ENCODE results near the gene RFX2.
A peak's percentile ranks its signal among the peaks of the same experiment; 100 is the strongest.
"Not testable (repeated sequence)": the region's sequence is repeated elsewhere in the genome, so short reads cannot be mapped to it uniquely, and the experiment has no call there.

Gene RFX2

DNA sequence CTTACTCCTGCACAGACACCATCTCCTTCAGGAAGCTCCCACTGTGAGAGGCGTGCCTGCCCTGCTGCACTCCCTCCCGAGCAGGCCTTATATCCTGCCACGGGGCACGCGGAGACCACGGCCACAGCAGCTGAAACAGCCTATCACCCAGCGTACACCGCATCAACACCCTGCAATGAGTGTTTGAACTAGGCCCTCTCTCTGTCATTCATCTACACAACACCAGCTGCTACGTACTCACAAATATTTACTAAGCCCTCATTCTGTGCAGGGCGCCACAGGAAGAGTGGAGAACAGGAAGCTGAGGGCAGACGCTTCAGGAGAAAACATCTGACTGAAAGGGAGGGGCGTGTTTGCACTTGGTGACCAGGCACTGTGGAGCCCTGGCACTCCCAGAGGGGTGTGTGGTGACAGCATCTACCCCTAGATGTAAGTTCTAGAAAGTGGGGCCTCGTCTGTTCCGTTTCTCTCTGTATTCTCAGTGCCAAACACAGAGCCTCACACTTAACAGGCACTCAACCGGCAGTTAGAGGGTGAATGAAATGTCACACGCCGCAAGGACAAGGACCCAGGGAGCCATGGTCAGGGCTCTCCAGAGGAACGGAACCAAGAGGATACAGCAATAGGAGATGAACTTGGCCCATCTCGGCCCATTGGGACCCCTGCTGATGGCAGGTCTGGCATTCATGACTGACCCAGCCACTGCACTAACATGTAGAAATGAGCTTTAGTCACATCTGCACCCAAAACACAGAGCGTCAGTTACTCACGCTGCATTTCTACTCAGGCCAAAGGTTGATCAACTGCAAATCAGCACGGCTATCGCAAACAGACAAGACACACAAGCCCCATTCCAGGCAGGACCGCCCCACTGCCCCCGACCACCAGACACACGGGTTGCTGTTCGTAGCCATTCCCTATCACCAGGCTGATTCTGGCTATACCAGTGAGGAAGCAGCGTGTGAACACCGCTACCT is 148.0 kb downstream of the RFX2 start:
- TF ChIP-seq, protein P1, sequence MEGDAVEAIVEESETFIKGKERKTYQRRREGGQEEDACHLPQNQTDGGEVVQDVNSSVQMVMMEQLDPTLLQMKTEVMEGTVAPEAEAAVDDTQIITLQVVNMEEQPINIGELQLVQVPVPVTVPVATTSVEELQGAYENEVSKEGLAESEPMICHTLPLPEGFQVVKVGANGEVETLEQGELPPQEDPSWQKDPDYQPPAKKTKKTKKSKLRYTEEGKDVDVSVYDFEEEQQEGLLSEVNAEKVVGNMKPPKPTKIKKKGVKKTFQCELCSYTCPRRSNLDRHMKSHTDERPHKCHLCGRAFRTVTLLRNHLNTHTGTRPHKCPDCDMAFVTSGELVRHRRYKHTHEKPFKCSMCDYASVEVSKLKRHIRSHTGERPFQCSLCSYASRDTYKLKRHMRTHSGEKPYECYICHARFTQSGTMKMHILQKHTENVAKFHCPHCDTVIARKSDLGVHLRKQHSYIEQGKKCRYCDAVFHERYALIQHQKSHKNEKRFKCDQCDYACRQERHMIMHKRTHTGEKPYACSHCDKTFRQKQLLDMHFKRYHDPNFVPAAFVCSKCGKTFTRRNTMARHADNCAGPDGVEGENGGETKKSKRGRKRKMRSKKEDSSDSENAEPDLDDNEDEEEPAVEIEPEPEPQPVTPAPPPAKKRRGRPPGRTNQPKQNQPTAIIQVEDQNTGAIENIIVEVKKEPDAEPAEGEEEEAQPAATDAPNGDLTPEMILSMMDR (IDR thresholded peaks at IDR 0.05; ENCODE audit: low read depth, low read length) = no peak
- in situ Hi-C loops (cut with HindIII; ENCODE audit: low sequenced_read_pairs) = no loop called here
- H3K4me3 ChIP-seq (ENCODE audit: low read depth, low read length) = no peak overlapping the region
- peak; percentile 70 for DNase-seq (ENCODE audit: low read depth, low spot score)

DNA sequence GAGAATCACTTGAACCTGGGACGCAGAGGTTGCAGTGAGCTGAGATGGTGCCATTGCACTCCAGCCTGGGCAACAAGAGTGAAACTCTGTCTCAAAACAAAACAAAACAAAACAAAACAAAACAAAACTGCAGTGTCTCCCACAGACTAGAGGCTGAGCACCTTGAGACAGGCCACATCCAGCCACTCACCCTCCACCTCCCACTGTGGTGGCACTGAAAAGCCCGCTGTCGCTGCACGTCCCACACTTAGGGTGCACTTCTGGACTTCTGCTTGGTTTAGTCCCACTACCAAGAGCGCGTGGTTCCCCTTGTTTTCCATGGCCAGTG is 148.7 kb downstream of the RFX2 start:
- in situ Hi-C loops (cut with HindIII; ENCODE audit: low sequenced_read_pairs); H3K4me3 ChIP-seq (ENCODE audit: low read depth, low read length); DNase-seq (ENCODE audit: low read depth, low spot score): not testable (repeated sequence)

DNA sequence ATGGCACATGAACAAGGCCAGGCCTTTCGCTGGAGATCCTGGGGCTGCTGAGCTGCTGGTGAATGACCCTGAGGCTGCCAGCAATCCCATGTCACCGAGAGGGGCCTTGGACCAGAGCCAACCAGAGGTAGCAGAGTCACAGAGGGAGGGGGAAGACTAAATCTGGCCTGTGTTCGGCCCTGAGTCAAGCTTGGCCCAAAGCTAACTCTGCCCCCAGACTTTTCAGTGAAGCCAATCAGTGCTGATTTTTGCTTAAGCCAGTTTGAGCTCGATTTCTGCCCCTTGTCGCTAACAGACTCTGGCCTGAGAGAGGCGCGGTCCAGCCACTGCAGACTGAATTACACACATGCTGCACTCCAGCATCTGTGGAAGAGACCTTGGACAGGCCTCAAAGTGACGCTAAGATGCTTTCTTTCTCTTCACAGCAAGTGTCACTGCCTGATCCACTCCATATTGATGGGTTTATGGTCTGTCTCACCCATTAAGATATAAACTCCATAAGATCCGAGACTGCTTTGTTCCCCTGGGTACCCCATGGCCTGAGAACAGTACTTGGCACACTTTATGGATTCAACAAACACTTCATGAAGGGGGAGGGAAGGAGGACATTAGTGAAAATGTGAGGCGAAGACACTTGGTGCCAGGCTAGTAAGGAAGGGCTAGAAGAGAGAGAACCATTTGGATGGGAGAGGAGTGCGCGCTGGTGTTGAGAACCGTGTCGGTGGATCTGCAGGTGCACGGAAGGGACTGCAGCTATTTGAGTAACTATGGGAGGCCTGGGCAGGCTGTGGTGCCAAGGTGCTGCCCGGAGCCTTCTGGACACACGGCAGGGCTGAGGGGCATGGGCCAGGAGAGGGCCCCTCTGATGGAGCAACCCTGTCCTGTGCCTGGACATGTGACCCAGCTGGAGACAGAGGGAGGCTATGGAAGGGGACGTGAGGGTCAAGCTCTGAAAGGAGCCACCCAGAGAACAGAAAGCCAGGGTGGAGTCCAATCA is 150.0 kb downstream of the RFX2 start:
- H3K4me3 ChIP-seq (ENCODE audit: low read depth, low read length) = no peak overlapping the region
- no peak for DNase-seq (ENCODE audit: low read depth, low spot score)
- in situ Hi-C loops (cut with HindIII; ENCODE audit: low sequenced_read_pairs) = no loop called here
- TF ChIP-seq, protein P1 (IDR thresholded peaks at IDR 0.05; ENCODE audit: low read depth, low read length) = no peak

DNA sequence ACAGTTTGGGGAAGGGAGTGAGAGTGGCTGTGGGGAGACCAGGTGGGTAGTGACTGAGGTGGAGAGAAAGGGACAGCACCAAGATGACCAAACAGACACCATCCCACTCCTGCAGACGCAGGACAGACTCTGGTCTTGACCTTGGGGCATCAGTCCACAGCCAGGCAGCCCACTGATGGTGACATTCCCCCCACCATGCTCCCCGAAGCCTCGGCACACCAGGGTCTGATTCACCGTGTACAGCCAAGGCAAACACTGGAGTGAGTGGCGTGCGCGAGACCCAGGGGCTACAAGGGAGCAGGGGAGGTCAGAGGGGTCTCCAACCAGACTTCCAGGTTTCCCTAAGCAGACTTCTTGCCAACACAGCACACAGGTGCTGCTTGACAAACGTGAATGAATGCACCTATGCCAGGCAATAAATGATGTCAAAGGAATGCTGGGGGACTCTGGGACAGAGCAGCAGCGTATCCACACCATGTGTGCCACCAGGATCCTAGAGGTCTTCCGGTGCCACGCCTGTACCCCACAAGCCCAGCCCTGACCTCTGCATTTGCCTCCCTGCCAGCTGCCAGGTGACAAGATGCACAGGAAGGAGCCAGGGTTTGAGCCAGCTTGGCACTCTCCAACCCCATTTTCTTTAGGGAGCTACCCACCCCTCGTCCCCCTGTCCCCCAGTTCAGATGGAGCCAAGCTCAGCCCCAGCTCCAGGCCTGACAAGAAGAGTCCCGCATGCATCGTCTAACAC is 150.9 kb downstream of the RFX2 start:
- H3K4me3 ChIP-seq (ENCODE audit: low read depth, low read length) = no peak overlapping the region
- in situ Hi-C loops (cut with HindIII; ENCODE audit: low sequenced_read_pairs) = no loop called here
- DNase-seq (ENCODE audit: low read depth, low spot score) = no peak
- TF ChIP-seq, protein P1 (IDR thresholded peaks at IDR 0.05; ENCODE audit: low read depth, low read length) = no peak

DNA sequence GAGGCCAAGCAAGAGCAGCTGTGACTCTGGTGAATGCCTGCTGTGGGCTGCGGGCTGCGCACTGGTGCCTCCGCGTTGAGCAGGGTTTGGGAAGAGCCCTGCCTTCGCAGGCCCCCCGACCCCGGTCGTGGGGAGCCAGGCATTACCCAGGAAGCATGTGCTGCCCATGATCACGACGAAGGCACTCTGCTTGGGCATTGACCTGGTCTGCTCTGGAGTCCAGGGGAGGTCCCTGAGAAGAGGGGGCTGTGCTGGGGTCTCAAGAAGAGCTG is 151.5 kb downstream of the RFX2 start:
- DNase-seq (ENCODE audit: low read depth, low spot score) = no peak
- in situ Hi-C loops (cut with HindIII; ENCODE audit: low sequenced_read_pairs) = no loop called here
- no peak overlapping the region for H3K4me3 ChIP-seq (ENCODE audit: low read depth, low read length)
- TF ChIP-seq, protein P1 (IDR thresholded peaks at IDR 0.05; ENCODE audit: low read depth, low read length) = no peak

DNA sequence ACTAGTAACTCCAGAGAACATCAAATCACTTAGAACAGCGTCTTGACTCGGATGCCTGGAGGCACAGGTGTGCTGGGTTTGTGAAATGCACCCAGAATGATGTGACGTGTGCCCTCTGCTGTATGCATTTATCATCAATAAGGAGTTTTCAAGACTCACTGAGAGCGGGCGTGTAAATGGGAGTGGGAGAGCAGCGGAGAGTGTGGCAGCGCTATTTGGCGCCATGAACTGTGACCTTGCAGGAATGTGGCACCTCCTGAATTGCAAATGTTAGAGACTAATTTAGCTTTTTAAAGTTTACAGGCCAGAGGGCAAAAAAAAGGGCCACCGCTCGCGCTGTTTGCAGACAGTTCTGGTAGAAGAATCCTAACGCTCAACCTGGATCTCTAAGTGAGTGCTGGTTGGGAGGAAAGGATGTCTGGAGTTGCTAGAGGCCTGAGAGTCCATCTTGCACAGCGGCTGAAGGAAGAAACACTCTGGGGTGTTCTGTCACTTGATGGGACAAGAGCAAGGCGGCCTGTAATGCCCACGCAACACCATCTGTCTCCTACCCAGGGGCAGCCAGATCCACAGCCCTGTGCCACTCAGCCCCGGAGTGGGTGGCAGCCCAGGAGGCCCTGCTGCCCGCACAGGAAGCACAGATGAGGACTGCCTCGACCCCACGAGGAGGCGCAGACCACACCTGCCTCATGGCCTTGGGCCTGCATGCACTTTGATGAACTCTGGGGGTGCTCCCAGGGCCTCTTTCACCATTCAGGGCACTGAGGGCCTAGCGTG is 152.0 kb downstream of the RFX2 start:
- TF ChIP-seq, protein P1 (IDR thresholded peaks at IDR 0.05; ENCODE audit: low read depth, low read length) = no peak

More for the DNA sequence above, 152.0 kb downstream of the RFX2 start:
- in situ Hi-C loops (cut with HindIII; ENCODE audit: low sequenced_read_pairs) = no loop called here
- no peak overlapping the region for H3K4me3 ChIP-seq (ENCODE audit: low read depth, low read length)
- no peak for DNase-seq (ENCODE audit: low read depth, low spot score)

Measured in astrocyte of the spinal cord (primary cell).